Activated CD8-positive, alpha-beta T cell treated with anti-CD3 and anti-CD28 coated beads for 36 hours (primary cell): ENCODE data around the gene SLAMF1. TPM values are rescaled to one million over a fixed set of nuclear protein-coding genes. Genes with fewer than 3 reads are reported as not detected.
"Not testable (repeated sequence)": the region's sequence is repeated elsewhere in the genome, so short reads cannot be mapped to it uniquely, and the experiment has no call there.

Experiments
- ATAC-seq: fragments of 200-7000 bp; cut with Tn5 transposase; one replicate; pipeline ENCODE4 v1.10.0; 2021; ENCODE audit warnings: mild to moderate bottlenecking, moderate library complexity
- CTCF ChIA-PET: fragments of 350-600 bp; sonication (Branson Sonifier 250); formaldehyde crosslinking; loops from one replicate; lab custom pipeline; 2021; ENCODE audit warnings: antibody characterized with exemption; lab: Charles Lee
- POLR2A ChIA-PET: fragments of 350-600 bp; sonication (Branson Sonifier 250); formaldehyde crosslinking; loops from one replicate; lab custom pipeline; 2021; ENCODE audit warnings: antibody characterized with exemption; lab: Charles Lee
- DNase-seq: peaks from one replicate; pipeline ENCODE4 v3.0.0-alpha.2; 2020
- H3K27ac Mint-ChIP-seq: one replicate; pipeline ENCODE4 v1.8.0; 2021; ENCODE audit warnings: mild to moderate bottlenecking, mixed read lengths
- H3K27me3 Mint-ChIP-seq: one replicate; pipeline ENCODE4 v1.8.0; 2021; ENCODE audit warnings: mixed read lengths
- H3K36me3 Mint-ChIP-seq: one replicate; pipeline ENCODE4 v1.8.0; 2021; ENCODE audit warnings: low read depth, mixed read lengths
- H3K4me1 Mint-ChIP-seq: one replicate; pipeline ENCODE4 v1.8.0; 2021; ENCODE audit warnings: low read depth, mixed read lengths
- H3K4me3 Mint-ChIP-seq: one replicate; pipeline ENCODE4 v1.8.0; 2021; ENCODE audit warnings: mild to moderate bottlenecking, moderate library complexity, mixed read lengths
- H3K9me3 Mint-ChIP-seq: one replicate; pipeline ENCODE4 v1.8.0; 2021; ENCODE audit warnings: mixed read lengths
- intact Hi-C: fragments of 100-400 bp; cut with micrococcal nuclease; formaldehyde crosslinking; loops from one replicate; pipeline ENCODE4 v1.10.0; 2022
- total RNA-seq, 2 experiments: library from RNA; stranded (reverse); gene quantifications; one replicate each; pipeline ENCODE4 v1.2.3, GENCODE V29; 2021
- TF ChIP-seq, protein P1 (sequence below): fragments of 200-600 bp; IDR thresholded peaks from one replicate; pipeline ENCODE4 v1.8.0; 2022; ENCODE audit warnings: antibody characterized with exemption, mild to moderate bottlenecking

Gene SLAMF1
- total RNA-seq, 2 experiments from 2014 or later, result 65.9 to 67.8 TPM

- ChIA-PET POLR2A (no interaction called here), CTCF (no interaction called here)
- peaks cover 47% of the 10 kb centered on the region for H3K4me1 Mint-ChIP-seq
- H3K36me3 Mint-ChIP-seq, result peaks cover 11% of the 10 kb centered on the region
- peak overlapping the region; percentile 2 for H3K27ac Mint-ChIP-seq
- no peak overlapping the region for H3K4me3 Mint-ChIP-seq
- intact Hi-C loops, result no loop called here
- peaks cover 10% of the 10 kb centered on the region for H3K9me3 Mint-ChIP-seq
- DNase-seq (no peak), ATAC-seq (peak; percentile 66)
- TF ChIP-seq, protein P1, sequence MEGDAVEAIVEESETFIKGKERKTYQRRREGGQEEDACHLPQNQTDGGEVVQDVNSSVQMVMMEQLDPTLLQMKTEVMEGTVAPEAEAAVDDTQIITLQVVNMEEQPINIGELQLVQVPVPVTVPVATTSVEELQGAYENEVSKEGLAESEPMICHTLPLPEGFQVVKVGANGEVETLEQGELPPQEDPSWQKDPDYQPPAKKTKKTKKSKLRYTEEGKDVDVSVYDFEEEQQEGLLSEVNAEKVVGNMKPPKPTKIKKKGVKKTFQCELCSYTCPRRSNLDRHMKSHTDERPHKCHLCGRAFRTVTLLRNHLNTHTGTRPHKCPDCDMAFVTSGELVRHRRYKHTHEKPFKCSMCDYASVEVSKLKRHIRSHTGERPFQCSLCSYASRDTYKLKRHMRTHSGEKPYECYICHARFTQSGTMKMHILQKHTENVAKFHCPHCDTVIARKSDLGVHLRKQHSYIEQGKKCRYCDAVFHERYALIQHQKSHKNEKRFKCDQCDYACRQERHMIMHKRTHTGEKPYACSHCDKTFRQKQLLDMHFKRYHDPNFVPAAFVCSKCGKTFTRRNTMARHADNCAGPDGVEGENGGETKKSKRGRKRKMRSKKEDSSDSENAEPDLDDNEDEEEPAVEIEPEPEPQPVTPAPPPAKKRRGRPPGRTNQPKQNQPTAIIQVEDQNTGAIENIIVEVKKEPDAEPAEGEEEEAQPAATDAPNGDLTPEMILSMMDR, result no peak
- H3K27me3 Mint-ChIP-seq, result no peaks in the 10 kb centered on the region
Observed at GRCh38 chr1:160656737-160657136, 9.9 kb upstream of the SLAMF1 start.

- Mint-ChIP-seq H3K9me3 (peaks cover 5% of the 10 kb centered on the region), H3K4me3 (no peak overlapping the region), H3K27me3 (no peaks in the 10 kb centered on the region), H3K36me3 (peaks cover 22% of the 10 kb centered on the region), H3K27ac (no peak overlapping the region), H3K4me1 (peaks cover 70% of the 10 kb centered on the region)
- ChIA-PET CTCF (no interaction called here), POLR2A (no interaction called here)
- TF ChIP-seq, protein P1, result no peak
- ATAC-seq (peak; percentile 37), DNase-seq (no peak)
- intact Hi-C loops, result no loop called here
Observed at GRCh38 chr1:160653620-160654016, 6.8 kb upstream of the SLAMF1 start.

- Mint-ChIP-seq H3K9me3 (peaks cover 5% of the 10 kb centered on the region), H3K36me3 (peaks cover 24% of the 10 kb centered on the region), H3K27ac (peak overlapping the region; percentile 1), H3K4me1 (peaks cover 73% of the 10 kb centered on the region), H3K4me3 (no peak overlapping the region), H3K27me3 (no peaks in the 10 kb centered on the region)
- TF ChIP-seq, protein P1, result no peak
- ATAC-seq (no peak), DNase-seq (no peak)
- intact Hi-C loops, result no loop called here
- CTCF ChIA-PET, result interaction anchor here (1.8 kb wide), 1 partner anchor 15 kb away, joined by 6 read pairs; no protein-coding TSS in a partner anchor
- POLR2A ChIA-PET, result no interaction called here
Observed at GRCh38 chr1:160652924-160653619, 6.2 kb upstream of the SLAMF1 start.

DNA sequence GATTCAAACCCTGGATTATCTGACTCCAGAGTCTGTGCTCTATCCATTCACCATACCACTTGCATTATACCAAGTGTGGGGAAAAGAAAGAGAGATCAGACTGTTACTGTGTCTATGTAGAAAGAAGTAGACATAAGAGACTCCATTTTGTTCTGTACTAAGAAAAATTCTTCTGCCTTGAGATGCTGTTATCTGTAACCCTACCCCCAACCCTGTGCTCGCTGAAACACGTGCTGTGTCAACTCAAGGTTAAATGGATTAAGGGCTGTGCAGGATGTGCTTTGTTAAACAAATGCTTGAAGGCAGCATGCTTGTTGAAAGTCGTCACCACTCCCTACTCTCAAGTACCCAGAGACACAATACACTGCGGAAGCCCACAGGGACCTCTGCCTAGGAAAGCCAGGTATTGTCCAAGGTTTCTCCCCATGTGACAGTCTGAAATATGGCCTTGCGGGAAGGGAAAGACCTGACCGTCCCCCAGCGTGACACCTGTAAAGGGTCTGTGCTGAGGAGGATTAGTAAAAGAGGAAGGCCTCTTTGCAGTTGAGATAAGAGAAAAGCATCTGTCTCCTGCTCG lies 5.3 kb upstream of the SLAMF1 start:
- H3K4me3 Mint-ChIP-seq, DNase-seq, H3K27me3 Mint-ChIP-seq, ATAC-seq, H3K9me3 Mint-ChIP-seq, intact Hi-C loops: not testable (repeated sequence)
- POLR2A ChIA-PET, result interaction anchor here (1.2 kb wide), 1 partner anchor 22 kb away, joined by 3 read pairs; no protein-coding TSS in a partner anchor
- CTCF ChIA-PET, result interaction anchor here (0.9 to 1.8 kb wide), 2 partner anchors 16 to 33 kb away, joined by 4 to 6 read pairs; no protein-coding TSS in a partner anchor
- H3K27ac Mint-ChIP-seq, result peak overlapping the region; percentile 1
- peaks cover 24% of the 10 kb centered on the region for H3K36me3 Mint-ChIP-seq
- peaks cover 66% of the 10 kb centered on the region for H3K4me1 Mint-ChIP-seq

GRCh38 chr1:160651433-160652064 lies 4.7 kb upstream of the SLAMF1 start:
- DNase-seq (no peak), ATAC-seq (no peak)
- Mint-ChIP-seq H3K4me3 (no peak overlapping the region), H3K9me3 (peaks cover 5% of the 10 kb centered on the region), H3K4me1 (peaks cover 60% of the 10 kb centered on the region), H3K36me3 (peaks cover 24% of the 10 kb centered on the region), H3K27me3 (no peaks in the 10 kb centered on the region), H3K27ac (peak overlapping the region; percentile 1)
- POLR2A ChIA-PET, result interaction anchor here (0.6 to 1.2 kb wide), 3 partner anchors 22 to 54 kb away, joined by 3 read pairs; no protein-coding TSS in a partner anchor
- intact Hi-C loops, result no loop called here
- TF ChIP-seq, protein P1, result no peak
- CTCF ChIA-PET, result interaction anchor here (0.8 to 1.8 kb wide), 4 partner anchors 11 to 32 kb away, joined by 3 to 6 read pairs (median 4); no protein-coding TSS in a partner anchor
